ENCODE results near the gene ABT1. TPM values are rescaled to one million over a fixed set of nuclear protein-coding genes. Genes with fewer than 3 reads are reported as not detected.

Gene ABT1
- total and polyA plus RNA-seq, 2 experiments from 2014 or later = 10.9 to 17.6 TPM

GRCh38 chr6:26576929-26577719, 19.6 kb upstream of the ABT1 start:
- Histone ChIP-seq H3K27me3 (replicated peaks; ENCODE audit: insufficient read depth) (no peaks in the 10 kb centered on the region), H3K27ac (no peak overlapping the region), H3K79me2 (ENCODE audit: insufficient read depth) (no peaks in the 10 kb centered on the region), H3F3A (ENCODE audit: insufficient read depth) (peaks cover 9% of the 10 kb centered on the region; the same call in 1 of the 2 replicates), H3K4me3 (peak overlapping the region; percentile 77), H3K9ac (peak overlapping the region; percentile 52), H3K4me1 (ENCODE audit: insufficient read depth) (no peaks in the 10 kb centered on the region), H3K9me2 (ENCODE audit: insufficient read depth) (no peaks in the 10 kb centered on the region), H3K9me3 (ENCODE audit: low read depth) (no peaks in the 10 kb centered on the region), H3K36me3 (ENCODE audit: low read depth) (no peaks in the 10 kb centered on the region), H4K20me1 (ENCODE audit: insufficient read depth) (no peaks in the 10 kb centered on the region), H3K4me2 (ENCODE audit: unreplicated experiment) (peak overlapping the region; percentile 81), H2AFZ (peak overlapping the region; percentile 94)
- TF ChIP-seq EZH2phosphoT487 (IDR thresholded peaks at IDR 0.05; ENCODE audit: insufficient read depth, low read depth) (no peak), EZH2 (IDR thresholded peaks at IDR 0.05; ENCODE audit: insufficient read depth, poor library complexity, severe bottlenecking) (no peak)
- WGBS, 2 experiments (ENCODE audit: low coverage in 1 of 2, low lambda C conversion rate in 2 of 2, missing lambda C conversion rate in 2 of 2) = 11 to 13% methylated on average over 31 of the region's 31 CpGs
- DNase-seq = peak; percentile 78
- in situ Hi-C loops (cut with MboI) = no loop called here

DNA sequence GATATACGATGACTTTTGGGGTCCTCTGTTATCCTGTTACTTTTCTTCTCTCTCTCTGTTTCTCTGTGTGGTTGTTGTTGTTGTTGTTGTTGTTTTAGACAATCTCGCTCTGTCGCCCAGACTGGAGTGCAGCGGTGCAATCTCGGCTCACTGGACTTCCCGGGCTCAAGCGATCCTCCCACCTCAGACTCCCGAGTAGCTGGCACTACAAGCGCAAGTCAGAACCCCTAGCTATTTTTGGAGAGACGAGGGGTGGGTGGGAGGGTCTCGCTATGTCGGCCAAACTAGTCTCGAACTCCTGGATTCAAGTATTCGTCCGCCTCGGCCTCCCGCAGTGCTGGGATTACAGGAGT, 19.1 kb upstream of the ABT1 start:
- TF ChIP-seq EZH2 (IDR thresholded peaks at IDR 0.05; ENCODE audit: insufficient read depth, poor library complexity, severe bottlenecking) (no peak), EZH2phosphoT487 (IDR thresholded peaks at IDR 0.05; ENCODE audit: insufficient read depth, low read depth) (no peak)
- 14% methylated on average over 17 of the region's 17 CpGs for WGBS, 2 experiments (ENCODE audit: low coverage in 1 of 2, low lambda C conversion rate in 2 of 2, missing lambda C conversion rate in 2 of 2)
- peak overlapping the region; percentile 77 for H3K4me3 ChIP-seq
- H3K9me3 ChIP-seq (ENCODE audit: low read depth) = no peaks in the 10 kb centered on the region
- no peaks in the 10 kb centered on the region for H4K20me1 ChIP-seq (ENCODE audit: insufficient read depth)
- no peaks in the 10 kb centered on the region for H3K9me2 ChIP-seq (ENCODE audit: insufficient read depth)
- peak overlapping the region; percentile 81 for H3K4me2 ChIP-seq (ENCODE audit: unreplicated experiment)
- peak overlapping the region; percentile 52 for H3K9ac ChIP-seq
- no peak for DNase-seq
- no peaks in the 10 kb centered on the region for H3K36me3 ChIP-seq (ENCODE audit: low read depth)
- no peaks in the 10 kb centered on the region for H3K79me2 ChIP-seq (ENCODE audit: insufficient read depth)
- peaks cover 6% of the 10 kb centered on the region; the same call in 1 of the 2 replicates for H3F3A ChIP-seq (ENCODE audit: insufficient read depth)
- peak overlapping the region; percentile 94 for H2AFZ ChIP-seq
- in situ Hi-C loops (cut with MboI) = no loop called here
- no peaks in the 10 kb centered on the region for H3K4me1 ChIP-seq (ENCODE audit: insufficient read depth)
- H3K27ac ChIP-seq = no peak overlapping the region
- no peaks in the 10 kb centered on the region for H3K27me3 ChIP-seq (replicated peaks; ENCODE audit: insufficient read depth)

- in situ Hi-C loops (cut with MboI) = no loop called here
- H3K4me1 ChIP-seq (ENCODE audit: insufficient read depth) = no peaks in the 10 kb centered on the region
- H3K4me3 ChIP-seq = no peak overlapping the region
- no peaks in the 10 kb centered on the region for H3K9me3 ChIP-seq (ENCODE audit: low read depth)
- H3K36me3 ChIP-seq (ENCODE audit: low read depth) = no peaks in the 10 kb centered on the region
- H3K9me2 ChIP-seq (ENCODE audit: insufficient read depth) = no peaks in the 10 kb centered on the region
- 70 to 72% methylated on average over 6 of the region's 6 CpGs for WGBS, 2 experiments (ENCODE audit: low coverage in 1 of 2, low lambda C conversion rate in 2 of 2, missing lambda C conversion rate in 2 of 2)
- TF ChIP-seq EZH2 (IDR thresholded peaks at IDR 0.05; ENCODE audit: insufficient read depth, poor library complexity, severe bottlenecking) = no peak
- no peak for TF ChIP-seq EZH2phosphoT487 (IDR thresholded peaks at IDR 0.05; ENCODE audit: insufficient read depth, low read depth)
- H3K9ac ChIP-seq = no peak overlapping the region
- no peak overlapping the region for H2AFZ ChIP-seq
- H3K79me2 ChIP-seq (ENCODE audit: insufficient read depth) = no peaks in the 10 kb centered on the region
- H3F3A ChIP-seq (ENCODE audit: insufficient read depth) = peaks cover 6% of the 10 kb centered on the region; the same call in 1 of the 2 replicates
- H3K4me2 ChIP-seq (ENCODE audit: unreplicated experiment) = no peak overlapping the region
- no peak overlapping the region for H3K27ac ChIP-seq
- H3K27me3 ChIP-seq (replicated peaks; ENCODE audit: insufficient read depth) = no peaks in the 10 kb centered on the region
- no peak for DNase-seq
- H4K20me1 ChIP-seq (ENCODE audit: insufficient read depth) = no peaks in the 10 kb centered on the region
These were observed 18.5 kb upstream of the ABT1 start for GRCh38 chr6:26578279-26578678.

DNA sequence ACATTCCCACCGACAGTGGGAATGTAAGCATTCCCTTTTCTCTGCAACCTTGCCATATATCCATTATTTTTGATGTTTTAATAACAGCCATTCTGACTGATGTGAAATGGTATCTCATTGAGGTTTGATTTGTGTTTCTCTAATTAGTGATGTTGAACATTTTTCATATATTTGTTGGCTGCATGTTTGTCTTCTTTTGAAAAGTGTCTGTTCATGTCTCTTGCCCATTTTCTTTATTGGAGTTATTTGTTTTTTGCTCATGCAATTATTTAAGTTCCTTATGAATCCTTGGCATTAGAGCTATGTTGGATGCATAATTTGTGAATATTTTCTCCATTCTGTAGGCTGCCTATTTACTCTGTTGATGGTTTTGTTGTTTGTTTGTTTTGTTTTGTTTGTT, 18.0 kb upstream of the ABT1 start:
- WGBS, 2 experiments (ENCODE audit: low coverage in 1 of 2, low lambda C conversion rate in 2 of 2, missing lambda C conversion rate in 2 of 2) = 94 to 95% methylated on average over 1 of the region's 1 CpG
- Histone ChIP-seq H3K4me1 (ENCODE audit: insufficient read depth) (no peaks in the 10 kb centered on the region), H3F3A (ENCODE audit: insufficient read depth) (peaks cover 6% of the 10 kb centered on the region; the same call in 1 of the 2 replicates), H4K20me1 (ENCODE audit: insufficient read depth) (no peaks in the 10 kb centered on the region), H3K79me2 (ENCODE audit: insufficient read depth) (no peaks in the 10 kb centered on the region), H3K27me3 (replicated peaks; ENCODE audit: insufficient read depth) (no peaks in the 10 kb centered on the region), H3K9ac (no peak overlapping the region), H3K4me3 (no peak overlapping the region), H3K36me3 (ENCODE audit: low read depth) (no peaks in the 10 kb centered on the region), H3K4me2 (ENCODE audit: unreplicated experiment) (no peak overlapping the region), H3K9me2 (ENCODE audit: insufficient read depth) (no peaks in the 10 kb centered on the region), H3K9me3 (ENCODE audit: low read depth) (no peaks in the 10 kb centered on the region), H2AFZ (no peak overlapping the region), H3K27ac (no peak overlapping the region)
- no peak for TF ChIP-seq EZH2 (IDR thresholded peaks at IDR 0.05; ENCODE audit: insufficient read depth, poor library complexity, severe bottlenecking)
- TF ChIP-seq EZH2phosphoT487 (IDR thresholded peaks at IDR 0.05; ENCODE audit: insufficient read depth, low read depth) = no peak
- in situ Hi-C loops (cut with MboI) = no loop called here
- DNase-seq = no peak

Measured in GM23248 (cell line).